Peyer's patch (tissue), 4 donors: ENCODE results near the gene SLC22A6.

Experiments used
- CTCF ChIP-seq, 6 experiments: fragments of 450-650 bp in 4 of 6; fragments of 200-600 bp in 2 of 6; sonication (generic) in 1 of 6; IDR thresholded peaks; one replicate each; pipeline ENCODE4 v1.5.1; 2017 to 2019; ENCODE audit warnings: antibody characterized with exemption in 6 of 6, mild to moderate bottlenecking in 3 of 6, moderate library complexity in 1 of 6
- POLR2A ChIP-seq, 2 donors: fragments of 450-650 bp; IDR thresholded peaks; one replicate each; pipeline ENCODE4 v1.5.1; 2017; ENCODE audit warnings: antibody characterized with exemption in 2 of 2, mild to moderate bottlenecking in 2 of 2, moderate library complexity in 2 of 2

GRCh38 chr11:62965574-62965973, 19.2 kb downstream of the SLC22A6 start:
- TF ChIP-seq CTCF (IDR thresholded peaks at IDR 0.05), result no peak
- no peak for TF ChIP-seq POLR2A (IDR thresholded peaks at IDR 0.05)
